HG03575 (cell line): Measurements from ENCODE around the gene UBTFL1.
"Not testable (repeated sequence)": the region's sequence is repeated elsewhere in the genome, so short reads cannot be mapped to it uniquely, and the experiment has no call there.

Experiments
- ATAC-seq: cut with Tn5 transposase; IDR thresholded peaks from one replicate; pipeline ENCODE4 v1.9.1; 2021; ENCODE audit not compliant: unreplicated experiment, insufficient number of reproducible peaks, low FRiP score; ENCODE audit errors: extremely low read depth

Gene UBTFL1

GRCh38 chr11:90085650-90086049 lies at the start of gene UBTFL1:
UBTFL1 (plus strand) TSS chr11:90085950; CDS start chr11:90085950, 0 bp downstream.
- not testable (repeated sequence) for ATAC-seq

DNA sequence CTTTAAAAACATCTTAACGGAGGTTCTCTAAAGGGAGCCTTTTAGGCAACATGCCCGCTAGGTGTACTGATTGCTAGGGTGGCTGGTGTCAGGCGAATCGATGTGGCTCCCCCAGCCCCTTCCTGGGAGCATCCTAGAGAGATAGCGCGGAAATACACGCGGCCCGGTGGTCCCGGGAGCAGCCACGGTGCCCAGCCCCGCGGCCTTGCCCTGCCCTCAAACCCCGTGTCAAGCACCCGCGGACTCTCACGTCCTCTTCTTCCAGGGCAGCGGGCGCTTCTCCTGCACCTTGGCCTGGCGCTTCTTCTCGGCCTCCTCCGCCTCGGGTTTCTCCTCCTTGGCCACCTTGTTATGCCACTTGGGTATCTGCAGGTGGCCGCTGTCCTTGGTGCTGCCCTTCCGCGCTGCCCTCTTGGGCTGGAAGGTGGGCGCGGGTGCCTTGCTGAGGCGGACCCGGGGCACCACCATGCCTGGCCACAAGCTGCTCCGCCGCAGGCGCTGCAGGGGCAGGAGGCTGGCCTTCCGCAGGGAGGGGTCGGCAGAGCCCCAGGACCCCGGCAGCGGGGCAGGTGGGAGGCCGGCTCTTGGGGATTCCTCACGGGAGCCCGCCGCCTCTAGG lies 34.0 kb upstream of the UBTFL1 start:
- ATAC-seq, result not testable (repeated sequence)

DNA sequence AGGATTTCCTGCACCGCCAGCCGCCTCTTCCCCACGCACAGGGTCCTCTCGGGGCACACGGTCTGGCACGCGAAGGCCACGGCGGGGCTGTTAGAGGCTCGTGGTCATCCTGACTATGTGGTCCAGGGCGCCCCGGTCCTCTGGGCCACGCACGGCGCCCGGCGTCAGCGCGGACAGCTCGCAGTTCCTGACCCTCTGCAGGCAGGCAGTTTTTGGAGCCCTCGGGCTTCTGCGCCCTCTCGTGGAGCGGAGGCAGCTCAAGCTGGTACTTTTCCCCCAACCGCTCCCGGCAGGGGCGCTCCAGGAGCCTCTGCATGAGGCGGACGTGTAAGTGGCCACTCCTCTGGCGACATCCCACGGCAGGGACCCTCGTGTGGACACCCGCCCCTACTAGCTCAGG lies 33.4 kb upstream of the UBTFL1 start:
- ATAC-seq, result not testable (repeated sequence)

GRCh38 chr11:90053545-90053944 lies 32.2 kb upstream of the UBTFL1 start:
- ATAC-seq, result not testable (repeated sequence)

GRCh38 chr11:90088731-90089130 lies 3.0 kb downstream of the UBTFL1 start:
- ATAC-seq, result not testable (repeated sequence)

GRCh38 chr11:90095230-90095924 lies 9.6 kb downstream of the UBTFL1 start:
- not testable (repeated sequence) for ATAC-seq

DNA sequence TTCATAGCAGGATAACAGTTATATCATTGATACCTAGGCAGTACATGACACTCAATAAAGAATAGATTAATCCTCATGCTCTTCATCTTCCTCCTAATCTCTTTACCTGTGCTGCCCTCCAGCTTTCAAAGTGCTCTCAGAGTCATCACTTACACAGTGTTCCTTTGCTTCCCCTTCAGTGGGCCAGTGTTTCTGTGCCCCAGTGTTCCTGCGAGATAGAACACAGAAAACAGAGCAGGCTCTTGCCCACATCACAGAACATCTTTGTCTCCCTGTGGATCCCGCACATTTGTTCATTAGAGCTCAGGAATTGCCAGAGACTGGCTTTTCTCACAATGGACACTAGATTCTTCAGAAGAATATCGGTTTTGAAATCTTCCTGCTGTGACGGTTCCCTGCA lies 12.5 kb downstream of the UBTFL1 start:
- ATAC-seq, result not testable (repeated sequence)

DNA sequence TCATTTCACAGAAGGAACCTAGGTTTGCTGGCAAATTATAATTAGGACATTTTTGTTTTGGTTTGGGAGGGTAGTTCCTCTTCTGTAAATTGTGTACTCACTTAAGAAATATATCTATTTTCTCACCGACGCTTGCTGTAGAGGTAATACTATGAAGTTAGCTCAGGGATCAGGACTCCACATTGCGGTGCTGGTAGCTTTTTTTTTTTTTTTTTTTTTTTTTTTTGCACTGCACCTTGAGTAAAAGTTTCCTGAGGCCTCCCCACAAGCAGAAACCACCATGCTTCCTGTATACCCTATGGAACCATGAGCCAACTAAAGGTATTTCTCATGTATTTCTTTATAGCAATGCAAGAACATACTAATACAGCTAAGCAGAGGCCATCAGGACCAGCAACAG lies 14.7 kb downstream of the UBTFL1 start:
- no peak for ATAC-seq

- no peak for ATAC-seq
Measured at GRCh38 chr11:90113541-90113940, 27.8 kb downstream of the UBTFL1 start.

DNA sequence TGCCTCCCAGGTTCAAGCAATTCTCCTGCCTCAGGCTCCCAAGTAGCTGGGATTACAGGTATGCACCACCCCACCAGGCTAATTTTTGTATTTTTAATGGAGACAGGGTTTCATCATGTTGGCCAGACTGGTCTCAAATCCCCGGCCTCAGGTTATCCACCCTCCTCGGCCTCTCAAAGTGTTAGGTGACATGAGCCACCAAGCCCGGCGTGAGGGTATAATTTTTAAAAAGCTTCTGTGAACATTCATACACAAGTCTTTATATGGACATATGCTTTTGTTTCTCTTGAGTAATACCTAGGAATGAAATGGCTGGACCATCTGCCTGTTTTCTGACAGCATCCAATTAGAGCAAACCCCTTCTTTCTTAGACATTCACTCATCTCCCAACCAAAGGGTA lies 34.4 kb downstream of the UBTFL1 start:
- no peak for ATAC-seq

DNA sequence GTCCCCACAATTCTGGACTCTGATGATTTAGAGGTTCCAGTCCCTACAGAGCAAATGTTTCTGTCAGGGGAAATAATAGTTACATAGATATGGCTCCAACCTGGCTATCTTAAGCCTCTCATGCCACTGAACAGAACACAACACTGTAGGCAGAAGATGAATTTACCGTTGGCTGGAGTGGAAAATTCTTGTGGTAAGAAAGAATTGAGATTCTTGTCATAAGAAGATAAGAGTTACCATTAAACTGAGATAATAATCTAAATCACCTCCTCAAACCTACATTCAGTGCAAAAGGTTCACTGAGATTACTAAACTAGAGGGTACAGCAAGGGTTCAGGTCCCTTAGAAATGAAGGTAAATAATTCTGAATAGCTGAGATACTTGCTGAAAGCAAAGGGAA lies 38.6 kb downstream of the UBTFL1 start:
- no peak for ATAC-seq

GRCh38 chr11:90124946-90125345 lies 39.2 kb downstream of the UBTFL1 start:
- ATAC-seq, result no peak

DNA sequence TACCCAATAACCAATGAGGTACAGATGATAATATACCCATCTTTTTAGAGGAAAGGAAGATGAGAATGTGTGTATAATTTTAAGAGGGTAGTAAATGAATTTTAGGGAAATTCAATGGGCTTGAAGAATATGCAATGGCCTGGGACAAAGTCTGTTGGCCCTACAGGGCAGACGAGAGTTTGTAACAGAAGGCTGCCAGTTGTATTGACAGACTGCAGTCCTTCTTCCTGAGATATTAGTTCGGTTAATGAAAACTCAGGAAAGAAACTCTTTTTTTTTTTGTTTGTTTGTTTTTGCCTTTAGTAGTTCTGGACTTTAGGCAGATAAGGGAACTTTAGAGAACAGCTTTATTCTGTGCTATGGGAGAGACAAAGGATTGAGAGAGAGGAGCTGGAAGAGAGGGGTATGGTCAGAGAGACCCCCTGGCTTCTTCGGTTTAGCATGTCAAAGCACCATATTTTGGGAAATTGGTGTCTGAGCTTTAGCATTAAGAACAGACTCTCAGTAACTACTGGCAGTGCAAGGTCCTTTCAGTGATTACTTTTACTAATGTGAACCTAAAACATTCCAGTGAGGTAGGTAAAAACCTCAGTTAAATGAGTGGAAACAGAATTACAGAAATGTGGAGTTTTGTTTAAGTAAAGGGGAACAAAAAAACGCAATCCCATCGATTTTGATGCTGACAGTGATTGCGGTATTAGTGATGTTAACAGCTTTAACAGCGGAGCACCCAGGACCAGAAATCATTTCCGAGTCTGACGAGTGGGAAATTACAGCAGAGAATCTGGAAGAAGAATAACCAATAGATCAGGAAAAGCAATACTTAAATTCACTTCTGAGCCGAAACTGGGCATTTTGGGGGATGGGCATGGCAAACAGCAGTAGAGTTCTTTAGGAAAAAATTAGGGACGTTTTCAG lies 48.1 kb downstream of the UBTFL1 start:
- no peak for ATAC-seq

GRCh38 chr11:90134478-90135003 lies 48.8 kb downstream of the UBTFL1 start, which contains the start of gene NAALAD2:
NAALAD2 (plus strand) TSS chr11:90134663; CDS start chr11:90134759, 96 bp downstream.
- ATAC-seq, result no peak

DNA sequence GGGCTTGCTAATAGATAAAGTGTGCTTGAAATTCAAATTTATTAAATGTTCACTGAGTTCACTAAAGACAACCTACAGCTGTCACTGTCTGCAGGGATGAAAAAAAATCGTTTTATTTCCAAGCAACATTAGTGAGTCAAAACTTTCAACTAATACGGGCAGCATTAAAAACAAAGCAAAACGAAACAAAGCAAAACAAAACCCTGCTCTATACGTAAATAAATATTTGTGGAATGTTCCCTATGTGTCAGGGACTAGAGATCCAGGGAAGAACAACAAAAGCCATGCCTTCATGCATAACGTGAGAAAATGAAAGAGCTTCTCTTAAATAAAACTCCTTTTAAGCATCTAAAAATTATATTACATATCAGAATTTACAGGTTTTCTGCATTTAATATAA lies 49.3 kb downstream of the UBTFL1 start:
- no peak for ATAC-seq
